ENCODE measurements around the gene TYROBP.
"Not testable (repeated sequence)": the region's sequence is repeated elsewhere in the genome, so short reads cannot be mapped to it uniquely, and the experiment has no call there.

Gene TYROBP

DNA sequence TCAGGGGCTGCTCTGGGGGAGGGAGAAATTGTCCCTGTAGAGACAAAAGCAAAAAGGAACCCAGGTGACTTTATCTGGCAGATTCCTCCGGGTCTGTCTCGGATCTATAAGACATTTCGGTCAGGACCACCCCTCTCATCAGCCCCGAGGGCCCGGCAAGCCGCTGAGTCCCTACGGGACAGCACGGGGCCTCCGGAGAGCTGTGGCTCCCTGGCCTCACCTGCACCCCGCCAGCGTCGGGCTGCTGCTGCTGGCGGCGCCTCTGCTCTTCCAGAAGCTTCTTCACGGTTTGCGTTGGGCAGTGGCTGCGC, 9.6 kb downstream of the TYROBP start:
- no peak for DNase-seq

- no peak for DNase-seq
Measured at GRCh38 chr19:35897706-35898451, 10.2 kb downstream of the TYROBP start.

DNA sequence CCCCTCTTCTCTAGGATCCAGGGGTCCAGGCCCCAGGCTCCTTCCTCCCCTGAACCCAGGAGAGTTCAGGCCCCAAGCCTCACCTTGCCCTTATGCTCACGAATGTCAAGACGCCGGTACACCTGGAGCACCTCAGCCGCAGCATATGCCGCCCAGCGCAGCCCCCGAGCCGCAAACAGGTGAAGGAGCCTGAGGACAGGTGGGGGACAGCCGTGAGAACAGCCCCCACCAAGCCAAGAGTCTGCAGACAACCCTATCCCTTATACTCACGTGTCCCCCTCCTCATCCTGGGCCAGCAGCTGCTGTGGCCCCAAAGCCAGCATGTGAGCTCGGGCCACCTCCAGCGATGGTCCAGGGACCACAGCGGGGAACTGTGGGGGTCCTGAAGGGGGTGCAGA, 11.5 kb downstream of the TYROBP start:
- DNase-seq = no peak

DNA sequence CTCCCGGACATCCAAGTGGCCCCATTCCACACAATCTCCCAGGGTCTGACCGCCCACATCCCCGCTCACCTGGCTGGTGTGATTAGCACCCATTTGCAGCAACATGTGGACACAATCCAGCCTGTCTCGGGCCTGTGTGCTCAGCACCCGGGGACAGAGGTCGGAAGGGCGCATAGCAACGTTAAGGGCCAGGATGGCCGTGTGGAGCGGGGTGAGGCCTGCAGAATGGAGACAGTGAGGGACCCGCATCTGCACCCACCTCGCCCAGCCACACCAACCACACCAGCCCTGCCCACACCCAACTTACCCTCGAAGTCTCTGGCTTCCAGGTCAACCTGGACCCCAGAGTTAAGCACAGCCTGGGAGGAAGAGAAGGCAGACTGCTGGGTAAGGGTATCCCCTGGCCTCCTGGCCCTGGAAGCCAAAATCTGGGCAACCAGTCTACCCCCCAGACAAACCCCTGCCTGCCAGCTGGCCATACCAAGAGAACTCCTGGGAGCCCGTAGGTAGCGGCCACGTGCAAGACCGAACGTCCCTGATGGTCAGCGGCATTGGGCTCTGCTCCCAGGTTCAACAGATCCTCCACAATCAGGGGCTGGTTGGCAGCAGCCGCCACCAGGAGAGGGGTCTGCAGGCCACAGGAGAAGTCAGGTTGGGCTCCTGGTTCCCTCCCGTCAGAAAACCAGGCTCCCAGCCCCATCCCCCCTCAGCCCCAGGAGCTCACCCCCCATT, 12.0 kb downstream of the TYROBP start:
- DNase-seq = no peak

DNA sequence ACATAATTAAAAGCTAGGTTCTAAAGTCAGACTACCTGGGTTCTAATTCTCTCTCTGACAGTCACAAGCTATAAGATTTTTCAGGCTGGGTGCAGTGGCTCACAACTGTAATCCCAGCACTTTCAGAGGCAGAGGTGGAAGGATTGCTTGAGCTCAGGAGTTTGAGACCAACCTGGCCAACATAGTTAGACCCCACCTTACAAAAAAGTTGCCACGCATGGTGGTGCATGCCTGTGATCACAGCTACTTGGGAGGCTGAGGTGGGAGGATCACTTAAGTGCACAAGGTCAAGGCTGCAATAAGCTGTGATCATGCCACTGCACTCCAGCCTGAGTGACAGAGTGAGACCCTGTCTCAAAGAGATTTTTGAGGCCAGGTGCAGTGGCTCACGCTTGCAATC, 13.8 kb downstream of the TYROBP start:
- DNase-seq = no peak

DNA sequence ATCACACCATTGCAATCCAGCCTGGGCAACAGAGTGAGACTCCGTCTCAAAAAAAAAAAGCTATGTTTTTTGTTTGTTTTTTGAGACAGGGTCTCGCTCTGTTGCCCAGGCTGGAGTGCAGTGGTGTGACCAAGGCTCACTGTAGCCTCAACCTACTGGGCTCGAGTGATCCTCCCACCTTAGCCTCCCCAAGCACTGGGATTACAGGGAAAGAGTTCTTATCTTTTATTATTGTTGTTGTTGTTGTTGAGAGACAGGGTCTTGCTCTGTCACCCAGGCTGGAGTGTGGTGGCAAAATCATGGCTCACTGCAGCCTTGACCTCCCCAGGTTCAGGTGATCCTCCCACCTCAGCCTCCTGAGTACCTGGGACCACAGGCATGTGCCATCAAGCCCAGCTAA, 16.3 kb downstream of the TYROBP start:
- not testable (repeated sequence) for DNase-seq

GRCh38 chr19:35890113-35890650, 17.9 kb downstream of the TYROBP start:
- DNase-seq = no peak

DNA sequence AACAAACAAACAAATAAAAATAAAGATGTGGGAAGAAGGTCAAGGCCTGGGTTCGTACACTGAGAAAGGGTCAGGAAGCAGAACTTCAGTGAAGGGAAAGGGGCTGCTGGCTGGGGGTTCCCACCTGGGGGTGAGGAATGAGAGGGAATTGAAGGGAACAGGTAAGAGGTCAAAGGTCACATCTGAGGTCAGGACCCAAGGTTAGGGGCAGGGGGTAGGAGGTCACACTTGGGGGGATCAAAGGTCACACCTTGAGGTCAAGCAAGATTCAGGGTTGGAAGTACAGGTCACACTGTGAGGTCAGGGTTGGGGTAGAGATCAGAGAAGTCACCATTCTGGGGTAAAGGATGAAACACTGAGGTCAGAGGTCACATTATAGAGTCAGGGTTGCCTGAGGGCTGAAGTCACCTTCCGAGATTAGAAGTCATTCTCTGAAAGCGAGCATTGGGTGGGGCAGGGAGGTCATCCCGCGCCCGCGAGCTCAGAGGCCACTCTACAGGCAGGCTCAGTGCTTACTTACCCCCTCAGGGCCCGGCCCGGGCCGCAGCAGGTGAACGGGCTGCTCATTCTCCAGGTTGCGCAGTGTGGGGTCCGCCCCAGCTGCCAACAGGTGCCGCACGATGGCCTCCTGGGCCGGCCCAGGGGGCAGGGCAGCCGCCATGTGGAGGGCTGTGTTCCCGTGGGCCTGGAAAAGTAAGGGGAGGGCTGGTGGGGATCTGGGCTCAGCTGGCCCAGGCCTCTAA, 18.6 kb downstream of the TYROBP start:
- DNase-seq = no peak

- no peak for DNase-seq
Measured at GRCh38 chr19:35888398-35888797, 19.7 kb downstream of the TYROBP start.

GRCh38 chr19:35887197-35887596, 20.9 kb downstream of the TYROBP start:
- no peak for DNase-seq

DNA sequence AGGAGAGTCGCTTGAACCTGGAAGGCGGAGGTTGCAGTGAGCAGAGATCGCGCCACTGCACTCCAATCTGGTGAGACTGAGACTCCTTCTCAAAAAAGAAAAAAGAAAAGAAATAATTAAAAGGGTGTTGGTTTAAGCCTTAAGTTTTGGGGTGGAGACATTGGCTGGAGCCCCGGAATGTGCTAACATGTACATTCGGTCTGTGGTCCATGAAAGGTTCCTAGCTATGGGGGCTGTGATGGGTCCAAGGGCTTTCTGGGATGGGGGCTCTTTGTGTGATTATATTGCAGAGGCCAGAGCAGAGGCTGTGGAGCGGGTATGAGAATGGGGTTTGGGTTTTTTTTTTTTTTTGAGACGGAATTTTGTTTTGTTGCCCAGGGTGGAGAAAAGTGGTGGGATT, 22.2 kb downstream of the TYROBP start:
- no peak for DNase-seq

DNA sequence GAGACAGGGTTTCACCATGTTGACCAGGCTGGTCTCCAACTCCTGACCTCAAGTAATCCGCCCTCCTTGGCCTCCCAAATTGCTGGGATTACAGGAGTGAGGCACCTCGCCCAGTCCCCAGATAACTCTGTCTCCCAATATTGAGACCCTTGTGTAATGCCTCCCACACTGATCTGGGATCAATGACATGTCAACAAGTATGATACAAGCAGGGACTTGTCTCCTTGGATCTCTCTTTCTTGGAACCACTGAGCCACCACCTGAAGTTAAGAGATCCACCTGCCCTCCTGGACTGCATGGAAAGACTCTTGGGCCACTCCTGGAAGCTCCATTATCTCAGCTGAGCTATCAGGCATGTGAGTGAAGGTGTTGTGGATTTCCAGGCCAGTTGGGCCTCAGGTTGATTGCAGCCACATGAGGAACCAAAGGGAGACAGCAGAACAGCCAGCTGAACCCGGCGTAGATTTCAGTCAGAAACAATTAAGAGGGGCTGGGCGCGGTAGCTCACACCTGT, 22.8 kb downstream of the TYROBP start:
- DNase-seq = no peak

DNA sequence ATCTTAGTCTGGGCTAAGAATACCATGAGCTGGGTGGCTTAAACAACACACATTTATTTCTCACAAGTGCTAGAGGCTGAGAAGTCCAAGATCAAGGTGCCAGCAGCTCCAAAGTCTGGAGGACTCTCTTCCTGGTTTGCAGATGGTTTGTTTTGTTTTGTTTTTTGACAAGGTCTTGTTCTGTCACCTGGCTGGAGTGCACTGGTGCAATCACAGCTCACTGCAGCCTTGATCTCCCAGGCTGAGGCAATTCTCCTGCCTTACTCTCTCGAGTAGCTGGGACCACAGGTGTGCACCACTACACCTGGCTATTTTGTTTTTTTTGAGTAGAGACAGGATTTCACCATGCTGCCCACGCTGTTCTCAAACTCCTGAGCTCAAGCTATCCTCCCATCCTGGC, 24.2 kb downstream of the TYROBP start:
- no peak for DNase-seq

GRCh38 chr19:35882114-35882832, 25.8 kb downstream of the TYROBP start:
- DNase-seq = peak; percentile 75

GRCh38 chr19:35879770-35880317, 28.3 kb downstream of the TYROBP start:
- DNase-seq = peak; percentile 97

DNA sequence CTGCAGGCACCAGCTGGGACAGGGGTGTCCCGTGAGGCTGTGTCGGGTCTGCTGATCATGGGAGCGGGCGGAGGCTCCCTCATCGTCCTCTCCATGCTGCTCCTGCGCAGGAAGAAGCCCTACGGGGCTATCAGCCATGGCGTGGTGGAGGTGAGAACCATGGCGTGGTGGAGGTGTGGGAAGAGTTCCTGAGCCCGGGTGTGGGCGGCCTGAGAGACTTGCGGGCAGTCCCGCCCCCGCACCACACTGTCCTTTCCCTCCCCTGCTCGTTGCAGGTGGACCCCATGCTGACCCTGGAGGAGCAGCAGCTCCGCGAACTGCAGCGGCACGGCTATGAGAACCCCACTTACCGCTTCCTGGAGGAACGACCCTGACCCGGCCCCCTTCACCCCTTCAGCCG, 29.0 kb downstream of the TYROBP start:
- DNase-seq = no peak

DNA sequence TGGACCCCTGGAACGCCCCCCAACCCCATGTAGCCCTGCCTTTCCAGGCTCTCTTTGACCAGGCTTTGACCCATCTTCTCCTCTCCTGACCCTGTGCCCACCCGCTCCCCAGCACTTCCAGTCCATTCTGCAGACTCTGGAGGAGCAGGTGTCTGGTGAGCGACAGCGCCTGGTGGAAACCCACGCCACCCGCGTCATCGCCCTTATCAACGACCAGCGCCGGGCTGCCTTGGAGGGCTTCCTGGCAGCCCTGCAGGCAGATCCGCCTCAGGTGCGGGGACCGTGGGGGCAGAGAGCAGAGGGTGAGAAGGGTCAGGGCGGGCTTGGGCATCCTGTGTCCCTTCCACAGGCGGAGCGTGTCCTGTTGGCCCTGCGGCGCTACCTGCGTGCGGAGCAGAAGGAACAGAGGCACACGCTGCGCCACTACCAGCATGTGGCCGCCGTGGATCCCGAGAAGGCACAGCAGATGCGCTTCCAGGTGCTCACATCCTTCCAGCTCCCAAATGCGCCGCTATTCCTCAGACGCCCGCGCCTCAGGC, 33.6 kb downstream of the TYROBP start:
- no peak for DNase-seq

DNA sequence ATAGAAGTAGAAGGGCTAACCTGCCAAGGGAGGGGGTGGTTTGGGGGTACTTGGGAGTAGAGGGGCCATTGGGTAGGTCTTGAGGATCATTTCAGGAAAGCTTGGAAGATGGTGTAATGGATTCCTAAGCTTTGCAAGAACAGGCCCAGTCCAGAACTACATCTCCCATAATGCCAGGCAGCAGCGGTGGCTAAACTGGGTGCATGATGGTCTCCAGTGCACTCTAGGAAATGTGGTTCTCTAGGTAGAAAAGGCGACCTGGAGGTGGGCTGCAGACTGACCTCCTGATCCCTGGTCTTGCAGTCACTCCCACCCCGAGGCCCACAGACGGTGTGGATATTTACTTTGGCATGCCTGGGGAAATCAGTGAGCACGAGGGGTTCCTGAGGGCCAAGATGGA, 35.9 kb downstream of the TYROBP start:
- DNase-seq = no peak

DNA sequence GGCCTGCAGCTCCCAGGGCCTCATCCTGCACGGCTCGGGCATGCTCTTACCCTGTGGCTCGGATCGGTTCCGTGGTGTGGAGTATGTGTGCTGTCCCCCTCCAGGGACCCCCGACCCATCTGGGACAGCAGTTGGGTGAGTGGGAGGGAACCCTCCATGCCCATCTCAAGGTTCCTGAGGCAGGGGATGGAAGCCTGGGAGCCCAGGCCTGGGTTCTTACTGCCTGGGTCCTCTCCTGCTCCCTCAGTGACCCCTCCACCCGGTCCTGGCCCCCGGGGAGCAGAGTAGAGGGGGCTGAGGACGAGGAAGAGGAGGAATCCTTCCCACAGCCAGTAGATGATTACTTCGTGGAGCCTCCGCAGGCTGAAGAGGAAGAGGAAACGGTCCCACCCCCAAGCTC, 36.5 kb downstream of the TYROBP start:
- DNase-seq = no peak

- no peak for DNase-seq
Measured at GRCh38 chr19:35870798-35871197, 37.3 kb downstream of the TYROBP start.

- peak; percentile 57 for DNase-seq
Measured at GRCh38 chr19:35870124-35870736, 37.9 kb downstream of the TYROBP start.
